Endothelial cell of umbilical vein (primary cell): ENCODE data around the gene SORCS2. TPM values are rescaled to one million over a fixed set of nuclear protein-coding genes. Genes with fewer than 3 reads are reported as not detected.

Source experiments
- BruUV-seq: library from RNA; stranded (reverse); fragments of 400-500 nt; replicated peaks from 2 replicates; lab custom pipeline; 2021; lab: Mats Ljungman, UMichigan
- CTCF ChIA-PET: fragments of 300-600, 350-600 bp; sonication (Branson Sonifier 250); formaldehyde crosslinking; loops from one replicate; lab custom pipeline; 2021; ENCODE audit warnings: antibody characterized with exemption, inconsistent platforms; lab: Charles Lee
- POLR2A ChIA-PET: fragments of 300-600, 350-600 bp; sonication (Branson Sonifier 250); formaldehyde crosslinking; loops from one replicate; lab custom pipeline; 2021; ENCODE audit warnings: antibody characterized with exemption, inconsistent platforms; lab: Charles Lee
- DNase-seq: peaks from one replicate; pipeline ENCODE4 v3.0.0-alpha.2; 2011; ENCODE audit warnings: low read depth, low spot score
- FAIRE-seq: peaks from 2 replicates; lab custom pipeline; 2011; peaks lifted over from hg19 to GRCh38; lab: Jason Lieb, UNC
- H2AFZ ChIP-seq: 2 replicates; pipeline ENCODE4 v1.6.0; 2012; ENCODE audit warnings: low read depth, low read length, control low read depth, inconsistent platforms
- H3K27ac ChIP-seq: 2 replicates; pipeline ENCODE4 v1.5.1; 2011; ENCODE audit warnings: low read depth, mild to moderate bottlenecking, control low read depth, low read length, moderate library complexity; ENCODE audit not compliant: insufficient read depth
- H3K27me3 ChIP-seq, 2 experiments: 2 replicates each; pipeline versions ENCODE4 v1.6.0 to v1.6.1; 2011; ENCODE audit warnings: low read length in 2 of 2, mixed read lengths in 1 of 2; ENCODE audit not compliant: control insufficient read depth in 2 of 2, insufficient read depth in 2 of 2
- H3K36me3 ChIP-seq, 2 experiments: 2 replicates in 1 of 2; 3 replicates in 1 of 2; pipeline ENCODE4 v1.5.1; 2011; ENCODE audit warnings: low read length in 2 of 2, mild to moderate bottlenecking in 1 of 2, moderate library complexity in 1 of 2; ENCODE audit not compliant: control insufficient read depth in 2 of 2, insufficient read depth in 2 of 2; ENCODE audit errors: extremely low read depth in 1 of 2
- H3K4me1 ChIP-seq: 3 replicates; pipeline ENCODE4 v1.5.1; 2011; ENCODE audit warnings: mild to moderate bottlenecking, low read length; ENCODE audit not compliant: control insufficient read depth, insufficient read depth; ENCODE audit errors: extremely low read depth
- H3K4me2 ChIP-seq: 2 replicates; pipeline ENCODE4 v1.6.1; 2011; ENCODE audit warnings: low read length, control low read depth, mixed read lengths; ENCODE audit not compliant: insufficient read depth
- H3K4me3 ChIP-seq, 3 experiments: fragments of 200-600 bp in 1 of 3; sonication (generic), shearing (Covaris generic) in 1 of 3; replicated peaks in 1 of 3; 2 replicates each; pipeline ENCODE4 v1.5.1; 2011 to 2016; ENCODE audit warnings: control low read depth in 3 of 3, low read length in 3 of 3, mild to moderate bottlenecking in 2 of 3, inconsistent platforms in 1 of 3, low read depth in 1 of 3, moderate library complexity in 1 of 3; ENCODE audit not compliant: insufficient read depth in 1 of 3
- H3K79me2 ChIP-seq: 2 replicates; pipeline ENCODE4 v1.6.0; 2012; ENCODE audit warnings: low read length, inconsistent platforms; ENCODE audit not compliant: control insufficient read depth, insufficient read depth
- H3K9ac ChIP-seq: replicated peaks from 2 replicates; pipeline ENCODE3; 2011; ENCODE audit warnings: low read length, control low read depth; ENCODE audit not compliant: insufficient read depth; ENCODE audit errors: extremely low read depth
- H3K9me1 ChIP-seq: replicated peaks from 3 replicates; pipeline ENCODE4 v1.6.0; 2011; ENCODE audit warnings: mild to moderate bottlenecking, low read length; ENCODE audit not compliant: control insufficient read depth, insufficient read depth; ENCODE audit errors: extremely low read depth
- H3K9me3 ChIP-seq: replicated peaks from 2 replicates; pipeline ENCODE4 v1.5.1; 2012; ENCODE audit warnings: low read length, inconsistent platforms; ENCODE audit not compliant: control insufficient read depth, insufficient read depth
- H4K20me1 ChIP-seq: replicated peaks from 2 replicates; pipeline ENCODE3; 2011; ENCODE audit warnings: mild to moderate bottlenecking, low read length; ENCODE audit not compliant: control insufficient read depth, insufficient read depth; ENCODE audit errors: extremely low read depth
- CTCF ChIP-seq, 2 donors: IDR thresholded peaks; 1 replicate in 1 of 2; 2 replicates in 1 of 2; pipeline ENCODE4 v1.5.1; 2011; ENCODE audit warnings: low read length in 2 of 2, mild to moderate bottlenecking in 2 of 2, moderate library complexity in 2 of 2, control low read depth in 1 of 2, inconsistent platforms in 1 of 2, low read depth in 1 of 2; ENCODE audit not compliant: insufficient read depth in 1 of 2; ENCODE audit errors: extremely low read depth in 1 of 2
- EZH2 ChIP-seq: IDR thresholded peaks from 2 replicates; pipeline ENCODE4 v1.6.1; 2012; ENCODE audit warnings: borderline replicate concordance, low read depth, mild to moderate bottlenecking, moderate library complexity, low read length, inconsistent platforms; ENCODE audit not compliant: severe bottlenecking
- FOS ChIP-seq: IDR thresholded peaks from 2 replicates; pipeline ENCODE4 v1.6.1; 2011; ENCODE audit warnings: mild to moderate bottlenecking, low read length, moderate library complexity, borderline replicate concordance; ENCODE audit not compliant: insufficient read depth
- GATA2 ChIP-seq: IDR thresholded peaks from 2 replicates; pipeline ENCODE4 v1.7.0; 2011; ENCODE audit warnings: low read depth, mild to moderate bottlenecking, moderate library complexity, mixed read lengths, low read length; ENCODE audit not compliant: insufficient read length, insufficient read depth
- JUN ChIP-seq: IDR thresholded peaks from 2 replicates; pipeline ENCODE4 v1.6.1; 2011; ENCODE audit warnings: borderline replicate concordance, low read depth; ENCODE audit not compliant: insufficient read length, insufficient read depth
- MAX ChIP-seq: IDR thresholded peaks from 2 replicates; pipeline ENCODE4 v1.6.1; 2011; ENCODE audit not compliant: insufficient read depth, insufficient read length
- MYC ChIP-seq: IDR thresholded peaks from one replicate; pipeline ENCODE4 v1.6.1; 2011; ENCODE audit warnings: mild to moderate bottlenecking, low read depth, low read length
- POLR2A ChIP-seq: IDR thresholded peaks from 2 replicates; pipeline ENCODE4 v1.6.1; 2012; ENCODE audit warnings: low read depth, mild to moderate bottlenecking, control low read depth, low read length
- POLR2AphosphoS5 ChIP-seq: IDR thresholded peaks from 2 replicates; pipeline ENCODE4 v1.6.1; 2012; ENCODE audit warnings: low read depth, mild to moderate bottlenecking, control low read depth, low read length, moderate library complexity; ENCODE audit not compliant: insufficient read depth
- dilution Hi-C: fragments of 300-500 bp; cut with MboI; formaldehyde crosslinking; loops from one replicate; pipeline ENCODE4 v1.15.0; 2019; ENCODE audit warnings: low sequenced_read_pairs; ENCODE audit not compliant: extremely low pct_ligation_motif_present
- intact Hi-C: fragments of 100-400 bp; cut with micrococcal nuclease; formaldehyde crosslinking; loops from one replicate; pipeline ENCODE4 v1.10.0; 2022
- polyA plus RNA-seq, 4 experiments: library from polyadenylated mRNA; depleted of rRNA in 3 of 4; stranded (reverse) in 3 of 4; unstranded in 1 of 4; fragments of >200 nt; gene quantifications; 2 replicates each; pipeline versions ENCODE4 v1.2.1 to v1.2.3, GENCODE V29; 2011 to 2012; ENCODE audit warnings: missing spikeins in 1 of 4
- total RNA-seq: library from RNA; stranded (reverse); gene quantifications from 2 replicates; pipeline ENCODE4 v1.2.3, GENCODE V29; 2021

SORCS2 gene
- total and polyA plus RNA-seq, 2 donors (not counting 3 experiments of a cell fraction or from before 2014, with no cell fraction given): not detected

- ChIA-PET POLR2A (no interaction called here), CTCF (no interaction called here)
- Histone ChIP-seq H3K9me1 (no peaks in the 10 kb centered on the region), H2AFZ (no peak overlapping the region), H3K9ac (no peak overlapping the region), H3K4me2 (no peak overlapping the region), H3K4me1 (no peaks in the 10 kb centered on the region), H4K20me1 (no peaks in the 10 kb centered on the region), H3K9me3 (no peaks in the 10 kb centered on the region), H3K79me2 (no peaks in the 10 kb centered on the region), H3K36me3 (no peaks in the 10 kb centered on the region), H3K27me3 (peaks cover 9% of the 10 kb centered on the region in 2 experiments), H3K27ac (no peak overlapping the region), H3K4me3 (no peak overlapping the region)
- no TSS peak for BruUV-seq
- dilution Hi-C loops: no loop called here
- DNase-seq: no peak
- TF ChIP-seq MYC: no peak
- no peak for TF ChIP-seq JUN
- TF ChIP-seq FOS: no peak
- TF ChIP-seq MAX: no peak
- no peak for TF ChIP-seq EZH2
- TF ChIP-seq GATA2: no peak
- intact Hi-C loops: no loop called here
- no peak for FAIRE-seq
These were observed 5.2 kb upstream of the SORCS2 start for GRCh38 chr4:7187168-7187535.

- no peak for FAIRE-seq
- intact Hi-C loops: no loop called here
These were observed 4.6 kb upstream of the SORCS2 start for GRCh38 chr4:7187691-7188090.

More at GRCh38 chr4:7187691-7188090, 4.6 kb upstream of the SORCS2 start:
- DNase-seq: no peak
- Histone ChIP-seq H3K4me3 (no peak overlapping the region), H3K79me2 (no peaks in the 10 kb centered on the region), H3K9ac (no peak overlapping the region), H4K20me1 (no peaks in the 10 kb centered on the region), H3K4me2 (no peak overlapping the region), H3K4me1 (no peaks in the 10 kb centered on the region), H3K36me3 (no peaks in the 10 kb centered on the region), H3K27me3 (peaks cover 9% of the 10 kb centered on the region in 2 experiments), H3K9me1 (no peaks in the 10 kb centered on the region), H3K9me3 (no peaks in the 10 kb centered on the region), H2AFZ (no peak overlapping the region), H3K27ac (no peak overlapping the region)
- BruUV-seq: no TSS peak
- dilution Hi-C loops: no loop called here
- ChIA-PET POLR2A (no interaction called here), CTCF (no interaction called here)
- TF ChIP-seq GATA2 (no peak), MYC (no peak), POLR2AphosphoS5 (no peak), JUN (no peak), CTCF (IDR thresholded peaks at IDR 0.05; ENCODE audit: extremely low read depth in 1 of 2, insufficient read depth in 1 of 2, low read depth in 1 of 2, low read length in 2 of 2) (no peak), EZH2 (no peak), MAX (no peak), FOS (no peak), POLR2A (no peak)
